ENCODE results near the gene PER3. TPM values are rescaled to one million over a fixed set of nuclear protein-coding genes. Genes with fewer than 3 reads are reported as not detected.
A peak's percentile ranks its signal among the peaks of the same experiment; 100 is the strongest.

PER3 gene
- total and polyA plus RNA-seq, 10 of the 15 experiments (the other 5 are each of a cell fraction or from before 2014, with no cell fraction given) = 0.06 to 0.64 (median 0.13) TPM; not detected in 1

DNA sequence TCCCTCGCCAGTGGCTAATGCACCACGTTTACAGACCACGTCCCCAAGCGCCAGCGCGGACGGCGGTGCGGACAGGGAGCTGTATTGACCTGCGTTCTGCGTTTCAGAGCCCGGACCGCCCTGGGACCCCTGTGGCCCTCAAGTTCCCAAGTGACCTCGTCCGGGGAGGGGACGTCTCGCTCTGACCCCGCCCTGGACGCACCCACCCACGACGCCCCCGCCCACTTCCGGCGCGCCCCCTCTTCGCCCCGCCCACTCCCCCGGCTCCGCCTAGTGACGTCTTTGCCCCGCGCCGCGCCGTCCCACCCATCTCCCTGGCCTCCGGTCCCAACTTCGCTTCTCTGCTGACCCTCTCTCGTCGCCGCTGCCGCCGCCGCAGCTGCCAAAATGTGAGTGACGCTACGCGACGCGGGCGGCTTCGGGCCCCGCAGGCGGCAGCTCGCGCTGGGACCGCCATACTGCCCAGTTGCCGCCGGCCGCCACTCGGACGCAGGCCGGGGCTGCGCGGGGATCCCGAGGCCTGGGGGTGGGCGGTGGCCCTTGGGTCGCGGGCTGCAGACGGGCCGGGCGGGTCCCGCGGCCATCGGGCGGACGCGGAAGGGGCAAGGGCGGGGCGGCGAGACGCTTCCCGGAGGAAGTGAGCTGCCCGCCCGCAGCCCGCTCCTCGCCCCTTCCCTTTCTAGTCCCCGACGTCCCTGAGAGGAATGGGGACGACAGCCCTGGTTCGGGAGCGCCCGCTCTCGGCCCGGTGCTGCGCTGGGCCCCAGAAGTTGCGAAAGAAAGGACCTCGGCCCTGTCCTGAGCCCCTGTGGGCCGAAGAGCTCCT is 12.9 kb upstream of the PER3 start, which contains the start of gene VAMP3 (continued):
- TF ChIP-seq SP1 (IDR thresholded peaks at IDR 0.05; ENCODE audit: low read depth, low read length) = peak; percentile 30
- no peak for TF ChIP-seq RUNX3 (IDR thresholded peaks at IDR 0.05; ENCODE audit: low read length)
- TF ChIP-seq, protein P1, sequence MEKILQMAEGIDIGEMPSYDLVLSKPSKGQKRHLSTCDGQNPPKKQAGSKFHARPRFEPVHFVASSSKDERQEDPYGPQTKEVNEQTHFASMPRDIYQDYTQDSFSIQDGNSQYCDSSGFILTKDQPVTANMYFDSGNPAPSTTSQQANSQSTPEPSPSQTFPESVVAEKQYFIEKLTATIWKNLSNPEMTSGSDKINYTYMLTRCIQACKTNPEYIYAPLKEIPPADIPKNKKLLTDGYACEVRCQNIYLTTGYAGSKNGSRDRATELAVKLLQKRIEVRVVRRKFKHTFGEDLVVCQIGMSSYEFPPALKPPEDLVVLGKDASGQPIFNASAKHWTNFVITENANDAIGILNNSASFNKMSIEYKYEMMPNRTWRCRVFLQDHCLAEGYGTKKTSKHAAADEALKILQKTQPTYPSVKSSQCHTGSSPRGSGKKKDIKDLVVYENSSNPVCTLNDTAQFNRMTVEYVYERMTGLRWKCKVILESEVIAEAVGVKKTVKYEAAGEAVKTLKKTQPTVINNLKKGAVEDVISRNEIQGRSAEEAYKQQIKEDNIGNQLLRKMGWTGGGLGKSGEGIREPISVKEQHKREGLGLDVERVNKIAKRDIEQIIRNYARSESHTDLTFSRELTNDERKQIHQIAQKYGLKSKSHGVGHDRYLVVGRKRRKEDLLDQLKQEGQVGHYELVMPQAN (conservative IDR thresholded peaks at IDR 0.05) = peak; percentile 93
- peak; percentile 83 for TF ChIP-seq POLR2A (IDR thresholded peaks at IDR 0.05; ENCODE audit: low read depth, low read length)
- no peak for TF ChIP-seq PAX8 (IDR thresholded peaks at IDR 0.05)
- TF ChIP-seq NR2F1 (conservative IDR thresholded peaks at IDR 0.05) = peak; percentile 77
- peak; percentile 51; the same call in 1 of the 2 replicates for TF ChIP-seq SIN3A (IDR thresholded peaks at IDR 0.05; ENCODE audit: low read depth, low read length)
- TF ChIP-seq E4F1 (IDR thresholded peaks at IDR 0.05; ENCODE audit: borderline replicate concordance, partially characterized antibody) = no peak
- TF ChIP-seq, protein P2, sequence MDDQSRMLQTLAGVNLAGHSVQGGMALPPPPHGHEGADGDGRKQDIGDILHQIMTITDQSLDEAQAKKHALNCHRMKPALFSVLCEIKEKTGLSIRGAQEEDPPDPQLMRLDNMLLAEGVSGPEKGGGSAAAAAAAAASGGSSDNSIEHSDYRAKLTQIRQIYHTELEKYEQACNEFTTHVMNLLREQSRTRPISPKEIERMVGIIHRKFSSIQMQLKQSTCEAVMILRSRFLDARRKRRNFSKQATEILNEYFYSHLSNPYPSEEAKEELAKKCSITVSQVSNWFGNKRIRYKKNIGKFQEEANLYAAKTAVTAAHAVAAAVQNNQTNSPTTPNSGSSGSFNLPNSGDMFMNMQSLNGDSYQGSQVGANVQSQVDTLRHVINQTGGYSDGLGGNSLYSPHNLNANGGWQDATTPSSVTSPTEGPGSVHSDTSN (IDR thresholded peaks at IDR 0.05; ENCODE audit: insufficient replicate concordance, low read depth, low read length) = no peak
- peak; percentile 82 for TF ChIP-seq GATAD2B (conservative IDR thresholded peaks at IDR 0.05; ENCODE audit: low read depth)
- TF ChIP-seq, protein P3, sequence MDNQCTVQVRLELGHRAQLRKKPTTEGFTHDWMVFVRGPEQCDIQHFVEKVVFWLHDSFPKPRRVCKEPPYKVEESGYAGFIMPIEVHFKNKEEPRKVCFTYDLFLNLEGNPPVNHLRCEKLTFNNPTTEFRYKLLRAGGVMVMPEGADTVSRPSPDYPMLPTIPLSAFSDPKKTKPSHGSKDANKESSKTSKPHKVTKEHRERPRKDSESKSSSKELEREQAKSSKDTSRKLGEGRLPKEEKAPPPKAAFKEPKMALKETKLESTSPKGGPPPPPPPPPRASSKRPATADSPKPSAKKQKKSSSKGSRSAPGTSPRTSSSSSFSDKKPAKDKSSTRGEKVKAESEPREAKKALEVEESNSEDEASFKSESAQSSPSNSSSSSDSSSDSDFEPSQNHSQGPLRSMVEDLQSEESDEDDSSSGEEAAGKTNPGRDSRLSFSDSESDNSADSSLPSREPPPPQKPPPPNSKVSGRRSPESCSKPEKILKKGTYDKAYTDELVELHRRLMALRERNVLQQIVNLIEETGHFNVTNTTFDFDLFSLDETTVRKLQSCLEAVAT (IDR thresholded peaks at IDR 0.05) = no peak
- TF ChIP-seq, protein P4, sequence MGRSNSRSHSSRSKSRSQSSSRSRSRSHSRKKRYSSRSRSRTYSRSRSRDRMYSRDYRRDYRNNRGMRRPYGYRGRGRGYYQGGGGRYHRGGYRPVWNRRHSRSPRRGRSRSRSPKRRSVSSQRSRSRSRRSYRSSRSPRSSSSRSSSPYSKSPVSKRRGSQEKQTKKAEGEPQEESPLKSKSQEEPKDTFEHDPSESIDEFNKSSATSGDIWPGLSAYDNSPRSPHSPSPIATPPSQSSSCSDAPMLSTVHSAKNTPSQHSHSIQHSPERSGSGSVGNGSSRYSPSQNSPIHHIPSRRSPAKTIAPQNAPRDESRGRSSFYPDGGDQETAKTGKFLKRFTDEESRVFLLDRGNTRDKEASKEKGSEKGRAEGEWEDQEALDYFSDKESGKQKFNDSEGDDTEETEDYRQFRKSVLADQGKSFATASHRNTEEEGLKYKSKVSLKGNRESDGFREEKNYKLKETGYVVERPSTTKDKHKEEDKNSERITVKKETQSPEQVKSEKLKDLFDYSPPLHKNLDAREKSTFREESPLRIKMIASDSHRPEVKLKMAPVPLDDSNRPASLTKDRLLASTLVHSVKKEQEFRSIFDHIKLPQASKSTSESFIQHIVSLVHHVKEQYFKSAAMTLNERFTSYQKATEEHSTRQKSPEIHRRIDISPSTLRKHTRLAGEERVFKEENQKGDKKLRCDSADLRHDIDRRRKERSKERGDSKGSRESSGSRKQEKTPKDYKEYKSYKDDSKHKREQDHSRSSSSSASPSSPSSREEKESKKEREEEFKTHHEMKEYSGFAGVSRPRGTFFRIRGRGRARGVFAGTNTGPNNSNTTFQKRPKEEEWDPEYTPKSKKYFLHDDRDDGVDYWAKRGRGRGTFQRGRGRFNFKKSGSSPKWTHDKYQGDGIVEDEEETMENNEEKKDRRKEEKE (IDR thresholded peaks at IDR 0.05) = no peak
- TF ChIP-seq HDGF (IDR thresholded peaks at IDR 0.05) = 0 out of 2 replicates have a peak, but pooled peaks have one; percentile 59
- TF ChIP-seq POLR2AphosphoS5 (IDR thresholded peaks at IDR 0.05; ENCODE audit: low read length) = no peak
- 0 out of 2 replicates have a peak, but pooled peaks have one; percentile 26 for TF ChIP-seq MXI1 (IDR thresholded peaks at IDR 0.05; ENCODE audit: low read depth, low read length)
- peak; percentile 57 for TF ChIP-seq BACH1 (IDR thresholded peaks at IDR 0.05; ENCODE audit: borderline replicate concordance)
- no peak for TF ChIP-seq ZNF622 (IDR thresholded peaks at IDR 0.05)
- TF ChIP-seq LARP7 (IDR thresholded peaks at IDR 0.05) = peak; percentile 83
